CD4-positive, alpha-beta T cell treated with Interleukin-6 for 4 hours (primary cell): ENCODE results near the gene COQ7.

Experiments
- DNase-seq: peaks from one replicate; pipeline ENCODE4 v3.0.0-alpha.2; 2020; ENCODE audit warnings: mixed read lengths

The COQ7 gene

DNA sequence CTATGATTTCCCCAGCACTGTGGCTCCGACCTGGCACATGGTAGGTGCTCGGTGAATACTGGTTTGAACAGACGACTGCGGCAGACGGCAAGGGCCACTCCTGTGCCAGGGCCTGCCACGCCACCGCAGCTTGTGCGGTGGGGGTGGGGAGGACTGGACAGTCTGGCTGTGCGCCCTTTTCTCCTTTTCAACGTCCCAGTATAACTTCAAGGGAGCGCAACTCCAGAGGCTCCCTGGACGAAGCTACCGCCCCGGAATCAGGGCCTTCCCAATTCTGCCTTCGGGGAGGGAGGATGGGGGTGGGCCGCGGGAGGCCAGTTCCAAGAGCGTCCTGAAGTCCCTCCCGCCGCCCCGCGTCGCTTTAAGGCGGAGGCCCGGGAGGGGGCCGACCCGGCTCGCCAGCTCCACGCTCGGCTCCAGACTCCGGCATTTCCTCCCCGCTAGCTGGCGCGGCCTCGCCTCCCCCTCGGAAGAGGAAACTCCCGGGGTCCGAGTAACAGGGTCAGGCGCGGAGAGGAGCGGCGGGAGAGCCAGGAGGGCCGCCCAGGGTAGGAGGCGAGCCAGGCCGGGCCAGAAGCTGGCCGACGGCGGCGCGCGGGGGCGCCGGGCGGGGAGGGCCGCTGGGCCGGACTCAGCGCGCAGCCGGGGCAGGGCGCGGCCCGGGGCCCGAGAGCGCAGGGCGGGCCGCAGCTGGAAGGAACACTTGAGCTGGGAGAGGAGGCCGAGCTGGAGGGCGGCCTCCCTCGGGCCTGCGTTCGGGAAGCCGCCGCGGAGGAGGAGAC lies 46.4 kb downstream of the COQ7 start, which contains the start of gene ITPRIPL2:
ITPRIPL2 (plus strand) TSS at position 388 of the 782 bp plus-strand sequence. CDS start 498 bp downstream, outside the sequence.
- no peak for DNase-seq

DNA sequence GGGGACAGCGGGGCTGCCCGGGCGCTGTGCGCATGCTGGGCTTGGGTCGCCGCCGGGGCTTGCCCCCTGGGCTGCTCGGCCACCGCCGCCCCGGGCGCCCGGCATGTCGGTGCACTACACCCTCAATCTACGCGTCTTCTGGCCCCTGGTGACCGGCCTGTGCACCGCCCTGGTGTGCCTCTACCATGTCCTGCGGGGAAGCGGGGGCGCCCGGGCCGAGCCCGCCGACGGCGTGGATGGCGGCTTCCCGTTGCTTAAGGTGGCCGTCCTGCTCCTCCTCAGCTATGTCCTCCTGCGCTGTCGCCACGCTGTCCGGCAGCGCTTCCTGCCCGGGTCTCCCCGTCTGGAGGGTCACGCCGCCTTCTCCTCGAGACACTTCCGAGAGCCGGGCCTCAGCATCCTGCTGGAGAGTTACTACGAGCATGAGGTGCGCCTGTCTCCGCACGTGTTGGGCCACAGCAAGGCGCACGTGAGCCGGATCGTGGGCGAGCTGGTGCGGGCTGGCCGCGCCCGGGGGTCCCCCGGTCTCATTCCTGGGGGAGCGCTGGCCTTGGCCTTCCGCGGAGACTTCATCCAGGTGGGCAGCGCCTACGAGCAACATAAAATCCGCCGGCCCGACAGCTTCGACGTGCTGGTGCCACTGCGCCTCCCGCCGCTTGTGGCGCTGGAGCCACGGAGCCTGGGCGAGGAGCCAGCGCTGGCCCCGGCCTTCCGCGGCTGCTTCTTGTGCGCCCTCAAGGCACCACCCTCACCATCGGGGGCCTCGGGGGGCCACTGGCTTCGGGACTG lies 47.1 kb downstream of the COQ7 start:
- DNase-seq: no peak

DNA sequence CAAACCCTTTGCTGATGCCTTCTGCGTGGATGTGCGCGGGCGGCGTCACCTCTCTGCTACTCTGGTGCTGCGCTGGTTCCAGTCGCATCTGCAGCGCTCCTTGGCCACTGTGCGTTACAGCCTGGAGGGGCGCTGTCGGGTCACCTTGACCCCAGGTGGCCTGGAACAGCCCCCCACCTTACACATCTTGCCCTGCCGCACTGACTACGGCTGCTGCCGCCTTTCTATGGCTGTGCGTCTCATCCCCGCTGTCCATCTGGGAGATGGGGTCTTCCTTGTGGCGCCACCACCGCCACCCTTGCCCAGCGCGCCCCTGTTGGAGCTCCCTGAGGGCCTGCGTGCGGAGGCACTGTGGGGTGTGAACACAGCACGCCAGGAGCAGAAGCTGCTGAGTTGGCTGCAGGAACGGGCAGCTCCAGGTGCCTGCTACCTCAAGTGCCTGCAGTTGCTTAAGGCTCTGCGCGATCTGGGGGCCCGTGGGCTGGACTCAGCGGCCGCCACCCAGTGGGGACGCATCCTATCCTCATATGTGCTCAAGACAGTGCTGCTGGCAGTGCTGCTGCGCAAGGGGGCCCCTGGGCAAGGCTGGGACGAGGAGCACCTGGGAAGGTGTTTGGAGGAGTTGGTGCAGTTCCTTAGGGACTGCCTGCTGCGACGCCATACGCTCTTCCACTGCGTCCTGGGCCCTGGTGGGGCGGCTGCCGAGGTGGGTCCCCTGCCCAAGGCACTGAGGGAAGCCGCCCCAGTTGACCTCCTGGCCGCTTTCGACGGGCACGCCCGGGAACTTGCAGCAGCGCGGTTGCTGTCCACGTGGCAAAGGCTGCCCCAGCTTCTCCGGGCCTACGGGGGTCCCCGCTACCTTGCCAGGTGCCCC lies 48.0 kb downstream of the COQ7 start:
- no peak for DNase-seq

DNA sequence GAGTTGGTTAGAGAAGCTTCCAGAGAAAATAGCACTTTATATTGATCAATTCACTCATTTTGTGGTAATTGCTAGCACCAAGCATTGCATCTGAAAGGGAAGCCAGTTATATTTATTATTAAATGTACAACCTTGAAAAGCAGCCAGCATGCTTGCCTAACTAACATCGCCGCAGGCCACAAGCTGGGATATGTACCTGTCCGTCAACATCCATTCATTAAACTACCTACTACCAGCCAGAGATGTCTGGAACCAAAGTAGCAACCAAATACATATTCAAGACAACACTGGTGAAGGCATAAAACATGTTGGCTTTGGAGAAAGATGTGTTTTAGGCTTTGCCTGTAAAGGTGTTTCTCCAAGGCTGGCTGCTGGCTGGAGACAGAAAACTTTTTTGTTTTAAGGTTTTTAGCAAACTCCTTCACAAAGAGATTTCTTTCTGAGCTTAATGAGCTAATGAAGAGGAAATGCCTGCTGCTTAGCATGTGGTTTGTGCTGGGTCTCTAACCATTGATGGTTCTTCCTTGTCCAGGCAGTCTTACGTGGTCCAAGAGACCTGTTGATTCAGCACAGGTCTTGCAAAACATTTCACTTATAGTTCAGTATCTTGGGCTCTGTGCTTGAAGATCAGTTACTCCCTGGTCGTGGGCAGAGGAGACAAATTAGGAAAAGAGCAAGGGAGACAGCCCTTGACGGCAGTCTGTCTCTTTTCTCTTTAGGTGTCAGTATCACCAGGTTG lies 49.5 kb downstream of the COQ7 start:
- no peak for DNase-seq

DNA sequence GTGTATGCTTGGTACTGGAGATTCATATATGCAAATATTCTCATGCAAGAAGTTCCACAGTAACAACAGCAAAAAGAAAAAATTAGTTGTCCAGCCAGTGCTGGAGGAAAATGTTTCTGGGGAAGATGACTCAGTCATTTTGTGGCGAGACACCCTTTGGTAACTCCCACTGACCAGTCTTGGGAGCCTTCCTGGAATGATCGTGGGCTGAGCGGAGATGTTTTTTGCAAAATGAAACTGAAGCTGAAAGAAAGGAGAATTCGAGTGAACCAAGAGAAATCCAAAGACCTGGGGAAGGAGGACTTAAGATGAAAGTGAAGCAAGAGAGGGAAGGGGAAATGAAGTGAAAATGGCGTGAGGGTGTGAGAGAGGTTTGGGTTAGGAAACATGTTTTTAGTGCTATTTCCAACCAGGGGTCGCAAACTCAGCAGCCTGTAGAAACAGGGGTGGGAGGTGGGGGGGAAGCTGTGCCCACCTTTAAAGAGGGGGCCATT lies 51.6 kb downstream of the COQ7 start:
- no peak for DNase-seq

DNA sequence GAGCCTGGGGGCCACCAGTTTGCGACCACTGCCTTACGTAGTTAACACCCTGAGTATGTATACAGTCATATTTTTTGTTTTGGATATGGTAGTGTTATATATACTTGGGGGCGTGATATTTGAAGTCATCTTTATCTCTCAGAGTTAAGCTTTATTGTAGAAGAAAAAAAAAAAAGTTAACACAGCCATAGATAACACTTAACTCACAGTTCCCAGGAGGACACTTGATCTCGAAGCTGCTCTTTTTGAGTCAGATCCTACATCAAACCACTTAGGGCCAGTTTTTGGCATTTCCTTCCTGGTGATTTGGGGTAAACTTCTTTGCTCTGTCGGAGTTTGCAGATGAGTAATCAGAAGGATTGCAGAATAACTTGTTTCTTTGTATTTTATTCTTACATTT lies 52.1 kb downstream of the COQ7 start:
- no peak for DNase-seq

DNA sequence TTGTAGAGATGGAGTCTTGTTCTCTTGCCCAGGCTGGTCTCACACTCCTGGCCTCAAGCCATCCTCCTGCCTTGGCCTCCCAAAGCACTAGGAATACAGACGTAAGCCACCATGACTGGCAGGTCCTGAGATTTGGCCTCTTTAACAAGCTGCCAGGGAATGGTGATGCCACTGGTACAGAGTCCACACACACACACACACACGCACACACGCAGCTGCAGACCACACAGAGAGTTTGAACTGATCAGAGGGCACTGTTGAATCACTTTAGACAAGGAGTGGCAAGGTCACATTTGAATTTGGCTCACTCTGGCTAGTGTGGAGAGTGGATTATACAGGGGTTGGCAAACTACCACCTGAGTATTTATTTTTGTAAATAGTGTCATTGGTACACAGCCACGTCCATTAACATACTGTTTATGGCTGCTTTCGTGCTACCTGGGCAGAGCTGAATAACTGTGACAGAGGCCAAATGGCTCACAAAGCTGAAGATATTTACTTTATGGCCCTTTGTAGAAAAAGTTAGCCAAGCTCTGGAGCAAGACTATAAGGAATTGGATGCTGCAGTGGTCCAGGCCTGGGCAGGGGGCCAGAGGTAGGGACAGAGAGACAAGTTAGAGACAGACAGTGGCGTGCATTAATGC lies 56.2 kb downstream of the COQ7 start:
- DNase-seq: no peak

DNA sequence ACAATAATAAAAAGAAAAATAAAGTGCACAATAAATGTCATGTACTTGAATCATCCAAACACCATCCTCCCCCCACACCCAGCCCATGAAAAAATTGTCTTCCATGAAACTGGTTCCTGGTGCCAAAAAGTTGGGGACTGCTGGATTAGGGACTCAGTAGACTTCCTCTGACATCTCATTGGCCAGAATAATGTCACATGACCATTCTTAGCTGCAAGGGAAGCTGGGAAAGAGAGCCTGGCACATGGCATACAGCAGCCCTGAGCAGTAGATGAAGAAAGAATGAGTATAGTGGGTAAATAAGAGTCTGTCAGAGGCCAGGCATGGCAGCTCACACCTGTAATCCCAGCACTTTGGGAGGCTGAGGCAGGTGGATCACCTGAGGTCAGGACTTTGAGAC lies 58.9 kb downstream of the COQ7 start:
- no peak for DNase-seq

DNA sequence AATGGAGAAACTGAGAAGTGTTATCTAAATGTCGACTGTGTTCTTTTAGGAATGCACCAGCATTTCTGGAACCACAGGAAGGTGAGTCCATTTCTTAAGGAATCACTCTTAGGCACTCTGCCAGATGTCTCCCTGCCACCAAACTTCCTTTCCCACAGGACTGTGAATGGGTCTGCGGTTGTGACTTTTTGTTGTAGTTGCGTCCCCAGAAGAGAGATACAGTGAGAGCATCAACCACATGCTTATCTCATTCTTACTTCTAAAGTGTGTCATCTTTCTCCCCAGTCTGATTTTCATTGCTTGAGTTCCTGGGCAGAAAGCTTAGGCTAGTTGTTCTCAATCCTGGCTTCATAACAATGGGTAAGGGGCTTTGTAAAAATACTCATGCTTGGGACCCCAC lies 59.8 kb downstream of the COQ7 start:
- no peak for DNase-seq

DNA sequence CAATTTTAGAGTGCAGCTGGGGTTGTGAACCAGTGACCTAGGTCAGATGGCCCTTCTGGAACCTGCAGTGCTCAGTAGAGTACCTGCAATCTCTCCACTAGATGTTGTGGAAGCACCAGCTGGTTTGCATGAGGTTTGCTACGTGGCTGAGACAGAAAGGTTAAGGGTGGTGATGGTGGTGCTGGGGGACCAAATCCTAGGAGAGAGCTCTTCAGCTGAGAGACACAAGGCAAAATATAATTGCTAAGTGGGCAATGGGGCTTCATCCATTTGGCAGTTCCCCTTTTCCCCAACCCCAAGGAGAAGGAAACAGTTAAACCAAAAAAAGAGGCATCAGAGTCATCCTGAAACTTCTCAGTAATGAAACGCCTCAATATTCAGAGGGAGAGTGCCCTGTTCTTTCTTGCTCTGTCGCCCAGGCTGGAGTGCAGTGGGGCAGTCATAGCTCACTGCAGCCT lies 60.3 kb downstream of the COQ7 start:
- DNase-seq: no peak

DNA sequence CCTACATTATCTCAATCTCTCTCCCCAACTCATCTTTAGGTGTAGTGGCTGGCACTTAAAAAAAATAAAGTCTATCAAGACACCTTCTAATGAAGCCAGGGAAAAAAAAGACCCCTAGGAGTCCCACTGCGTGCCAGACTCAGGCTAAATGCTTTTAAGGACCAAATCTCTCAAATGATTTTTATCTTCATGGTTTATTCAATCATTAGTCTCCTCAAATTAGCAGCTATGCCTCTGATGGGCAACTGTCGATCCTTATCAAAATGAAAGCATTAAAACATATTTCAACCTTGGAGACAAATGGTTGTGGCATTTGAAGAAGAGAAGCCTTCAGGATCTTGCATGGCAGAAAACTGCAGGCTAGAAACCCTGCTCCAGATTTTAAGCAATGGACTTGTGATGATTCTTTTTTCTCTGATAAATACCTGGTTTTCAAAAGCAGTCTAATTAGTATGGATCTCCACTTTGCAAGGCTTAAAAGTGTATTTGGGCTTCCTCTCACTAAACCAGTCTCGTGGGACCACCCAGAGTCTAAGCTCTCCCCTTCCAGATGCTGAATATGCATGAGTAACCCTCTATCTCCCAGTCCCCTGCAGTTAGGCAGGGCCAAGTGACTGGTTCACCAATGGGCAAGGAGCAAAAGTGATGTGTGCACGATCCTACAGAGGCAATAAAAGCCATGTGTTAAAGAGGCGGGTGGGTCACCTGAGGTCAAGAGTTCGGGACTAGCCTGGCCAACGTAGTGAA lies 61.2 kb downstream of the COQ7 start:
- no peak for DNase-seq
